ENCODE data around the gene CDH4. TPM values are rescaled to one million over a fixed set of nuclear protein-coding genes. Genes with fewer than 3 reads are reported as not detected.

Gene CDH4
- total RNA-seq, 1 experiment from 2014 or later = not detected

GRCh38 chr20:61438285-61438684 lies 186.2 kb downstream of the CDH4 start:
- H3K27me3 ChIP-seq (ENCODE audit: control insufficient read depth, insufficient read depth, low read length) = no peaks in the 10 kb centered on the region; the same call in 1 of the 2 replicates
- no peaks in the 10 kb centered on the region for H3K9me3 ChIP-seq (ENCODE audit: control insufficient read depth, insufficient read depth, low read depth, low read length)
- no peaks in the 10 kb centered on the region for H3K36me3 ChIP-seq (ENCODE audit: control insufficient read depth, insufficient read depth, low read length)
- in situ Hi-C loops (cut with HindIII; ENCODE audit: low pct_unique_long_range_greater_than_20kb, low sequenced_read_pairs) (no loop called here), intact Hi-C loops (cut with micrococcal nuclease; ENCODE audit: unreplicated experiment) (no loop called here)
- ChIA-PET POLR2A (no interaction called here), CTCF (no interaction called here)
- no peak overlapping the region for H3K27ac ChIP-seq (ENCODE audit: low read length)
- no peak overlapping the region for H3K4me3 ChIP-seq (ENCODE audit: low read depth in 2 of 2, low read length in 2 of 2)
- DNase-seq (ENCODE audit: low read depth, low spot score) (no peak), ATAC-seq (no peak)
- no TSS peak for BruUV-seq (replicated peaks)
- TF ChIP-seq CTCF (IDR thresholded peaks at IDR 0.05) (no peak), REST (IDR thresholded peaks at IDR 0.05; ENCODE audit: insufficient read depth in 1 of 2, low read depth in 2 of 2, low read length in 1 of 2) (no peak), SIN3A (IDR thresholded peaks at IDR 0.05; ENCODE audit: borderline replicate concordance, insufficient read depth, low read depth, low read length) (no peak), TCF7L2 (IDR thresholded peaks at IDR 0.05; ENCODE audit: low read depth, low read length) (no peak), POLR2AphosphoS5 (IDR thresholded peaks at IDR 0.05; ENCODE audit: low read depth, low read length) (no peak)
- no peaks in the 10 kb centered on the region for H3K4me1 ChIP-seq (ENCODE audit: control insufficient read depth, insufficient read depth, low read length)

GRCh38 chr20:61439251-61439650 lies 187.2 kb downstream of the CDH4 start:
- ATAC-seq = no peak
- POLR2A ChIA-PET = no interaction called here
- CTCF ChIA-PET = no interaction called here
- no peak for DNase-seq (ENCODE audit: low read depth, low spot score)
- Histone ChIP-seq H3K9me3 (ENCODE audit: control insufficient read depth, insufficient read depth, low read depth, low read length) (no peaks in the 10 kb centered on the region), H3K4me3 (ENCODE audit: low read depth in 2 of 2, low read length in 2 of 2) (no peak overlapping the region), H3K4me1 (ENCODE audit: control insufficient read depth, insufficient read depth, low read length) (no peaks in the 10 kb centered on the region), H3K36me3 (ENCODE audit: control insufficient read depth, insufficient read depth, low read length) (no peaks in the 10 kb centered on the region), H3K27ac (ENCODE audit: low read length) (no peak overlapping the region), H3K27me3 (ENCODE audit: control insufficient read depth, insufficient read depth, low read length) (no peaks in the 10 kb centered on the region; the same call in 1 of the 2 replicates)
- intact Hi-C loops (cut with micrococcal nuclease; ENCODE audit: unreplicated experiment) (no loop called here), in situ Hi-C loops (cut with HindIII; ENCODE audit: low pct_unique_long_range_greater_than_20kb, low sequenced_read_pairs) (no loop called here)
- no peak for TF ChIP-seq REST (IDR thresholded peaks at IDR 0.05; ENCODE audit: insufficient read depth in 1 of 2, low read depth in 2 of 2, low read length in 1 of 2)
- no peak for TF ChIP-seq TCF7L2 (IDR thresholded peaks at IDR 0.05; ENCODE audit: low read depth, low read length)
- TF ChIP-seq CTCF (IDR thresholded peaks at IDR 0.05) = no peak
- TF ChIP-seq SIN3A (IDR thresholded peaks at IDR 0.05; ENCODE audit: borderline replicate concordance, insufficient read depth, low read depth, low read length) = no peak
- TF ChIP-seq POLR2AphosphoS5 (IDR thresholded peaks at IDR 0.05; ENCODE audit: low read depth, low read length) = no peak
- no TSS peak for BruUV-seq (replicated peaks)
